WTC11 (cell line): Measurements from ENCODE around the gene PAQR6. TPM values are rescaled to one million over a fixed set of nuclear protein-coding genes. Genes with fewer than 3 reads are reported as not detected.

Source experiments
- ATAC-seq: fragments of 200-7000 bp; cut with Tn5 transposase; 2 replicates; pipeline ENCODE4 v1.10.0; 2021; ENCODE audit warnings: mild to moderate bottlenecking, moderate library complexity
- CTCF ChIA-PET: fragments of 300-600 bp; sonication (Branson Sonifier 250); formaldehyde crosslinking; loops from one replicate; lab custom pipeline; 2021; ENCODE audit warnings: antibody characterized with exemption; lab: Charles Lee
- POLR2A ChIA-PET: fragments of 350-600 bp; sonication (Branson Sonifier 250); formaldehyde crosslinking; loops from one replicate; lab custom pipeline; 2021; ENCODE audit warnings: antibody characterized with exemption; lab: Charles Lee
- DNase-seq: peaks from one replicate; pipeline ENCODE4 v3.0.0; 2021; ENCODE audit warnings: low spot score
- H3K27ac Mint-ChIP-seq: 2 replicates; pipeline ENCODE4 v1.8.0; 2021; ENCODE audit warnings: mixed read lengths
- H3K27me3 Mint-ChIP-seq: 2 replicates; pipeline ENCODE4 v1.8.0; 2021; ENCODE audit warnings: low read depth, mild to moderate bottlenecking, moderate library complexity, mixed read lengths
- H3K36me3 Mint-ChIP-seq: 2 replicates; pipeline ENCODE4 v1.8.0; 2021; ENCODE audit warnings: mixed read lengths
- H3K4me1 Mint-ChIP-seq: 2 replicates; pipeline ENCODE4 v1.8.0; 2022; ENCODE audit warnings: mixed read lengths
- H3K4me3 Mint-ChIP-seq: 2 replicates; pipeline ENCODE4 v1.8.0; 2021; ENCODE audit warnings: mild to moderate bottlenecking, moderate library complexity, mixed read lengths
- H3K9me3 Mint-ChIP-seq: 2 replicates; pipeline ENCODE4 v1.8.0; 2021; ENCODE audit warnings: mixed read lengths
- AR ChIP-seq: fragments of 250-450 bp; sonication (Bioruptor Pico); IDR thresholded peaks from 2 replicates; pipeline ENCODE4 v1.9.0; 2021; ENCODE audit warnings: mild to moderate bottlenecking
- ATF3 ChIP-seq: sonication (generic); formaldehyde crosslinking; conservative IDR thresholded peaks from 2 replicates; pipeline ENCODE4 v1.8.1; 2022; ENCODE audit warnings: mild to moderate bottlenecking, missing genetic modification reagents
- ATF6 ChIP-seq: sonication (generic); formaldehyde crosslinking; IDR thresholded peaks from 2 replicates; pipeline ENCODE4 v1.8.1; 2023; ENCODE audit warnings: mild to moderate bottlenecking, missing genetic modification reagents
- CBFB ChIP-seq: sonication (generic); formaldehyde crosslinking; IDR thresholded peaks from 2 replicates; pipeline ENCODE4 v1.8.1; 2022; ENCODE audit warnings: mild to moderate bottlenecking, low read depth, missing genetic modification reagents
- CREM ChIP-seq: sonication (generic); formaldehyde crosslinking; IDR thresholded peaks from 2 replicates; pipeline ENCODE4 v1.8.1; 2022; ENCODE audit warnings: mild to moderate bottlenecking, missing genetic modification reagents, moderate library complexity
- CTCF ChIP-seq: fragments of 200-600 bp; IDR thresholded peaks from 2 replicates; pipeline ENCODE4 v1.8.0; 2022; ENCODE audit warnings: antibody characterized with exemption
- ESRRA ChIP-seq: sonication (generic); formaldehyde crosslinking; IDR thresholded peaks from 2 replicates; pipeline ENCODE4 v1.8.1; 2022; ENCODE audit warnings: mild to moderate bottlenecking, missing genetic modification reagents, borderline replicate concordance
- FOXJ3 ChIP-seq: sonication (generic); formaldehyde crosslinking; IDR thresholded peaks from 2 replicates; pipeline ENCODE4 v1.9.0; 2021; ENCODE audit warnings: missing genetic modification reagents, mild to moderate bottlenecking, borderline replicate concordance
- GABPB1 ChIP-seq: sonication (generic); formaldehyde crosslinking; IDR thresholded peaks from 2 replicates; pipeline ENCODE4 v1.8.1; 2023; ENCODE audit warnings: mild to moderate bottlenecking, missing genetic modification reagents
- JUN ChIP-seq: sonication (generic); formaldehyde crosslinking; IDR thresholded peaks from 2 replicates; pipeline ENCODE4 v1.8.0; 2023; ENCODE audit warnings: mild to moderate bottlenecking, missing genetic modification reagents
- NFYB ChIP-seq: sonication (generic); formaldehyde crosslinking; conservative IDR thresholded peaks from 2 replicates; pipeline ENCODE4 v1.8.0; 2022; ENCODE audit warnings: low read depth, missing genetic modification reagents
- NR1H2 ChIP-seq: sonication (generic); formaldehyde crosslinking; IDR thresholded peaks from 2 replicates; pipeline ENCODE4 v1.9.0; 2021; ENCODE audit warnings: mild to moderate bottlenecking, moderate library complexity, missing genetic modification reagents
- PREB ChIP-seq: sonication (generic); formaldehyde crosslinking; IDR thresholded peaks from 2 replicates; pipeline ENCODE4 v1.8.1; 2022; ENCODE audit warnings: mild to moderate bottlenecking, missing genetic modification reagents, moderate library complexity, borderline replicate concordance
- RORB ChIP-seq: fragments of 250-450 bp; sonication (Bioruptor Pico); IDR thresholded peaks from 2 replicates; pipeline ENCODE4 v1.9.0; 2021; ENCODE audit warnings: mild to moderate bottlenecking
- SMAD3 ChIP-seq: sonication (generic); formaldehyde crosslinking; IDR thresholded peaks from 2 replicates; pipeline ENCODE4 v1.8.0; 2022; ENCODE audit warnings: missing genetic modification reagents, mild to moderate bottlenecking, borderline replicate concordance
- TCF7 ChIP-seq: sonication (generic); formaldehyde crosslinking; IDR thresholded peaks from 2 replicates; pipeline ENCODE4 v1.8.0; 2022; ENCODE audit warnings: mild to moderate bottlenecking, low read depth, missing genetic modification reagents, moderate library complexity
- TEAD1 ChIP-seq: sonication (generic); formaldehyde crosslinking; IDR thresholded peaks from 2 replicates; pipeline ENCODE4 v1.8.0; 2022; ENCODE audit warnings: mild to moderate bottlenecking, missing genetic modification reagents
- USF1 ChIP-seq: sonication (generic); formaldehyde crosslinking; IDR thresholded peaks from 2 replicates; pipeline ENCODE4 v1.8.0; 2022; ENCODE audit warnings: mild to moderate bottlenecking, missing genetic modification reagents
- USF2 ChIP-seq: sonication (generic); formaldehyde crosslinking; IDR thresholded peaks from 2 replicates; pipeline ENCODE4 v1.8.1; 2023; ENCODE audit warnings: mild to moderate bottlenecking, missing genetic modification reagents, moderate library complexity
- ZBTB21 ChIP-seq: sonication (generic); formaldehyde crosslinking; IDR thresholded peaks from 2 replicates; pipeline ENCODE4 v1.8.1; 2023; ENCODE audit warnings: mild to moderate bottlenecking, missing genetic modification reagents, borderline replicate concordance
- ZNF532 ChIP-seq: fragments of 250-450 bp; sonication (Bioruptor Pico); IDR thresholded peaks from 2 replicates; pipeline ENCODE4 v1.9.0; 2021; ENCODE audit warnings: mild to moderate bottlenecking, borderline replicate concordance
- total RNA-seq: library from RNA; stranded (reverse); gene quantifications from 3 replicates; pipeline ENCODE4 v1.2.3, GENCODE V29; 2021

PAQR6 gene
- total RNA-seq, 1 experiment from 2014 or later: 5.9 TPM

- ATAC-seq (no peak), DNase-seq (no peak)
- H3K27me3 Mint-ChIP-seq: peaks cover 4% of the 10 kb centered on the region
- H3K4me1 Mint-ChIP-seq: peaks cover 16% of the 10 kb centered on the region
- ChIA-PET POLR2A (no interaction called here), CTCF (interaction anchor here (0.8 to 3.9 kb wide), 5 partner anchors 9 to 112 kb away, joined by 3 to 20 read pairs (median 5); no protein-coding TSS in a partner anchor)
- H3K4me3 Mint-ChIP-seq: no peak within 1 kb of the TSS
- no peak within 1 kb of the TSS for H3K27ac Mint-ChIP-seq
- peaks cover 18% of the 10 kb centered on the region for H3K36me3 Mint-ChIP-seq
- H3K9me3 Mint-ChIP-seq: no peaks in the 10 kb centered on the region
- TF ChIP-seq USF1: no peak
- no peak for TF ChIP-seq CTCF
- no peak for TF ChIP-seq FOXJ3
- no peak for TF ChIP-seq RORB (CRISPR knock-in tag)
- no peak for TF ChIP-seq TCF7 (CRISPR knock-in tag)
- TF ChIP-seq GABPB1 (CRISPR knock-in tag): no peak
Observed at GRCh38 chr1:156241926-156242325, 5.9 kb downstream of the PAQR6 start, which contains the start of gene BGLAP. Gene BGLAP (plus strand): TSS chr1:156242184. CDS start chr1:156242232, 48 bp downstream.

GRCh38 chr1:156241311-156241811, 6.5 kb downstream of the PAQR6 start:
- Mint-ChIP-seq H3K9me3 (no peaks in the 10 kb centered on the region), H3K27me3 (peaks cover 4% of the 10 kb centered on the region), H3K27ac (no peak overlapping the region), H3K4me3 (no peak overlapping the region), H3K36me3 (peaks cover 24% of the 10 kb centered on the region), H3K4me1 (peaks cover 14% of the 10 kb centered on the region)
- DNase-seq (no peak), ATAC-seq (no peak)
- ChIA-PET POLR2A (no interaction called here), CTCF (interaction anchor here (0.8 to 3.9 kb wide), 5 partner anchors 9 to 111 kb away, joined by 3 to 20 read pairs (median 5); no protein-coding TSS in a partner anchor)
- no peak for TF ChIP-seq AR (CRISPR knock-in tag)
- no peak for TF ChIP-seq NR1H2
- no peak for TF ChIP-seq CBFB (CRISPR knock-in tag)
- no peak for TF ChIP-seq JUN
- no peak for TF ChIP-seq PREB (CRISPR knock-in tag)
- TF ChIP-seq ATF3 (CRISPR knock-in tag): no peak
- TF ChIP-seq FOXJ3: no peak
- no peak for TF ChIP-seq ZNF532 (CRISPR knock-in tag)
- no peak for TF ChIP-seq ZBTB21 (CRISPR knock-in tag)
- no peak for TF ChIP-seq ATF6 (CRISPR knock-in tag)
- TF ChIP-seq CREM (CRISPR knock-in tag): no peak
- no peak for TF ChIP-seq ESRRA (CRISPR knock-in tag)
- TF ChIP-seq SMAD3 (CRISPR knock-in tag): no peak
- no peak for TF ChIP-seq USF2
- no peak for TF ChIP-seq NFYB (CRISPR knock-in tag)
- TF ChIP-seq TEAD1: no peak
